CD8-positive, alpha-beta memory T cell (primary cell): Measurements from ENCODE around the gene ENKD1. TPM values are rescaled to one million over a fixed set of nuclear protein-coding genes. Genes with fewer than 3 reads are reported as not detected.
A peak's percentile ranks its signal among the peaks of the same experiment; 100 is the strongest.

ENCODE experiments used
- CTCF ChIA-PET: fragments of 350-600 bp; sonication (Branson Sonifier 250); formaldehyde crosslinking; loops from one replicate; lab custom pipeline; 2021; ENCODE audit warnings: antibody characterized with exemption; lab: Charles Lee
- POLR2A ChIA-PET: fragments of 350-600 bp; sonication (Branson Sonifier 250); formaldehyde crosslinking; loops from one replicate; lab custom pipeline; 2021; ENCODE audit warnings: antibody characterized with exemption; lab: Charles Lee
- DNase-seq, 5 donors: peaks; one replicate each; pipeline versions ENCODE4 v3.0.0 to v3.0.0-alpha.2; 2020 to 2022; ENCODE audit warnings: mixed read lengths in 1 of 5
- H3K27ac ChIP-seq: one replicate; pipeline ENCODE4 v1.7.0; 2013; ENCODE audit warnings: low read depth, mild to moderate bottlenecking, low read length, moderate library complexity
- H3K27me3 ChIP-seq: 2 replicates; pipeline ENCODE4 v1.7.0; 2013; ENCODE audit warnings: low read length, mild to moderate bottlenecking; ENCODE audit not compliant: insufficient read depth, poor library complexity, severe bottlenecking
- H3K36me3 ChIP-seq: 2 replicates; pipeline ENCODE4 v1.7.0; 2013; ENCODE audit warnings: mild to moderate bottlenecking, low read length, moderate library complexity; ENCODE audit not compliant: insufficient read depth
- H3K4me1 ChIP-seq: 2 replicates; pipeline ENCODE4 v1.7.0; 2013; ENCODE audit warnings: mild to moderate bottlenecking, low read length, moderate library complexity; ENCODE audit not compliant: insufficient read depth
- H3K4me3 ChIP-seq: 2 replicates; pipeline ENCODE4 v1.7.0; 2013; ENCODE audit warnings: mild to moderate bottlenecking, low read length
- H3K9me3 ChIP-seq: 2 replicates; pipeline ENCODE4 v1.7.0; 2013; ENCODE audit warnings: mild to moderate bottlenecking, low read length
- H3K27ac Mint-ChIP-seq, 8 donors: one replicate each; pipeline ENCODE4 v1.8.0; 2020 to 2021; ENCODE audit warnings: mixed read lengths in 8 of 8, mild to moderate bottlenecking in 6 of 8, inconsistent platforms in 3 of 8, moderate library complexity in 3 of 8
- H3K27me3 Mint-ChIP-seq, 2 donors: one replicate each; pipeline ENCODE4 v1.8.0; 2020 to 2021; ENCODE audit warnings: mixed read lengths in 2 of 2, mild to moderate bottlenecking in 1 of 2, moderate library complexity in 1 of 2
- H3K36me3 Mint-ChIP-seq, 3 donors: one replicate each; pipeline ENCODE4 v1.8.0; 2020 to 2021; ENCODE audit warnings: mixed read lengths in 3 of 3, inconsistent platforms in 1 of 3, mild to moderate bottlenecking in 1 of 3
- H3K4me1 Mint-ChIP-seq, 3 donors: one replicate each; pipeline ENCODE4 v1.8.0; 2020 to 2021; ENCODE audit warnings: mixed read lengths in 3 of 3, inconsistent platforms in 1 of 3, mild to moderate bottlenecking in 1 of 3
- H3K4me3 Mint-ChIP-seq, 7 donors: one replicate each; pipeline ENCODE4 v1.8.0; 2020 to 2021; ENCODE audit warnings: mixed read lengths in 7 of 7, mild to moderate bottlenecking in 6 of 7, moderate library complexity in 4 of 7, inconsistent platforms in 2 of 7
- H3K9me3 Mint-ChIP-seq, 5 donors: one replicate each; pipeline ENCODE4 v1.8.0; 2020 to 2022; ENCODE audit warnings: mixed read lengths in 5 of 5, mild to moderate bottlenecking in 3 of 5, moderate library complexity in 2 of 5, inconsistent platforms in 1 of 5
- polyA plus RNA-seq: library from polyadenylated mRNA; unstranded; fragments of 300-500 nt; fragmentation: Illumina TruSeq; gene quantifications from one replicate; pipeline ENCODE4 v1.2.3, GENCODE V29; 2021
- total RNA-seq, 2 experiments: library from RNA; stranded (reverse); gene quantifications; one replicate each; pipeline ENCODE4 v1.2.3, GENCODE V29; 2021

The ENKD1 gene
- total and polyA plus RNA-seq, 3 experiments from 2014 or later: 1.7 to 15.6 (median 15.1) TPM

- peak overlapping the region in 3 of 8 donors; percentile 32 to 52 (median 45) for H3K27ac Mint-ChIP-seq
- H3K36me3 Mint-ChIP-seq: peaks cover 0 to 2% (median 0%) of the 10 kb centered on the region in 3 donors
- no peaks in the 10 kb centered on the region for H3K9me3 ChIP-seq
- peak overlapping the region in 1 of 7 donors; percentile 43 for H3K4me3 Mint-ChIP-seq
- no peaks in the 10 kb centered on the region for H3K9me3 Mint-ChIP-seq
- ChIA-PET CTCF (interaction anchor here (0.8 to 2.9 kb wide), 9 partner anchors 8 to 252 kb away, joined by 3 to 15 read pairs (median 6); partner anchors contain the start of gene CARMIL2), POLR2A (no interaction called here)
- H3K27me3 Mint-ChIP-seq: peaks cover 0 to 2% of the 10 kb centered on the region in 2 donors
- no peaks in the 10 kb centered on the region for H3K27me3 ChIP-seq
- H3K4me1 ChIP-seq: peaks cover 6% of the 10 kb centered on the region
- no peak overlapping the region for H3K27ac ChIP-seq
- DNase-seq: no peak
- H3K4me1 Mint-ChIP-seq: peaks cover 4 to 8% (median 7%) of the 10 kb centered on the region in 3 donors
- H3K36me3 ChIP-seq: no peaks in the 10 kb centered on the region
- H3K4me3 ChIP-seq: no peak overlapping the region
These were observed 5.8 kb upstream of the ENKD1 start for GRCh38 chr16:67672306-67672705.

GRCh38 chr16:67669499-67670101 is 3.0 kb upstream of the ENKD1 start:
- Histone ChIP-seq H3K27ac (no peak overlapping the region), H3K4me3 (no peak overlapping the region), H3K27me3 (no peaks in the 10 kb centered on the region), H3K36me3 (no peaks in the 10 kb centered on the region), H3K9me3 (no peaks in the 10 kb centered on the region), H3K4me1 (peaks cover 17% of the 10 kb centered on the region)
- peaks cover 7 to 22% (median 8%) of the 10 kb centered on the region in 3 donors for H3K4me1 Mint-ChIP-seq
- H3K4me3 Mint-ChIP-seq: peak overlapping the region in 2 of 7 donors; percentile 45 to 64
- H3K27ac Mint-ChIP-seq: peak overlapping the region in 1 of 8 donors; percentile 77
- CTCF ChIA-PET: interaction anchor here (1.4 to 7.7 kb wide), 6 partner anchors 10 to 156 kb away, joined by 3 to 95 read pairs (median 14); partner anchors contain the start of genes ACD and CTCF
- H3K9me3 Mint-ChIP-seq: no peaks in the 10 kb centered on the region
- no peaks in the 10 kb centered on the region for H3K27me3 Mint-ChIP-seq
- H3K36me3 Mint-ChIP-seq: no peaks in the 10 kb centered on the region
- POLR2A ChIA-PET: interaction anchor here (2.8 kb wide), 1 partner anchor 107 kb away, joined by 9 read pairs; the partner anchor contains the start of gene CTCF
- DNase-seq: no peak

- Mint-ChIP-seq H3K36me3 (peaks cover 0 to 2% (median 0%) of the 10 kb centered on the region in 3 donors), H3K4me1 (peaks cover 7 to 27% (median 12%) of the 10 kb centered on the region in 3 donors), H3K4me3 (peak overlapping the region in 5 of 7 donors; percentile 9 to 64 (median 29)), H3K27me3 (no peaks in the 10 kb centered on the region), H3K9me3 (no peaks in the 10 kb centered on the region), H3K27ac (peak overlapping the region in 5 of 8 donors; percentile 22 to 88 (median 45))
- POLR2A ChIA-PET: interaction anchor here (2.8 kb wide), 1 partner anchor 106 kb away, joined by 9 read pairs; the partner anchor contains the start of gene CTCF
- no peaks in the 10 kb centered on the region for H3K9me3 ChIP-seq
- no peaks in the 10 kb centered on the region for H3K36me3 ChIP-seq
- CTCF ChIA-PET: interaction anchor here (1.2 to 7.7 kb wide), 10 partner anchors 9 to 155 kb away, joined by 3 to 95 read pairs (median 4); partner anchors contain the start of genes ACD, CARMIL2, CTCF and GFOD2
- DNase-seq: peak in 1 of 5 donors; percentile 17
- H3K4me3 ChIP-seq: no peak overlapping the region
- no peak overlapping the region for H3K27ac ChIP-seq
- H3K4me1 ChIP-seq: peaks cover 17% of the 10 kb centered on the region
- no peaks in the 10 kb centered on the region for H3K27me3 ChIP-seq
These were observed 2.1 kb upstream of the ENKD1 start for GRCh38 chr16:67668495-67669157.

GRCh38 chr16:67667817-67668494 is 1.4 kb upstream of the ENKD1 start:
- H3K4me3 ChIP-seq: no peak overlapping the region
- H3K4me3 Mint-ChIP-seq: peak overlapping the region; percentile 19 to 94 (median 71)
- H3K36me3 Mint-ChIP-seq: peaks cover 0 to 2% (median 0%) of the 10 kb centered on the region in 3 donors

GRCh38 chr16:67667453-67667816 is 885 bp upstream of the ENKD1 start:
- Mint-ChIP-seq H3K9me3 (no peaks in the 10 kb centered on the region), H3K27me3 (no peaks in the 10 kb centered on the region), H3K36me3 (peaks cover 0 to 3% (median 0%) of the 10 kb centered on the region in 3 donors), H3K27ac (peak overlapping the region in 5 of 8 donors; percentile 42 to 91 (median 71)), H3K4me3 (peak overlapping the region in 6 of 7 donors; percentile 71 to 94 (median 79)), H3K4me1 (peaks cover 7 to 27% (median 12%) of the 10 kb centered on the region in 3 donors)
- Histone ChIP-seq H3K27me3 (no peaks in the 10 kb centered on the region), H3K27ac (no peak overlapping the region), H3K4me1 (peaks cover 17% of the 10 kb centered on the region), H3K4me3 (peak overlapping the region; percentile 66), H3K36me3 (no peaks in the 10 kb centered on the region), H3K9me3 (no peaks in the 10 kb centered on the region)
- ChIA-PET POLR2A (interaction anchor here (1.0 to 2.8 kb wide), 2 partner anchors 13 to 105 kb away, joined by 3 to 9 read pairs; partner anchors contain the start of gene CTCF), CTCF (interaction anchor here (0.6 to 7.7 kb wide), 18 partner anchors 9 to 186 kb away, joined by 3 to 95 read pairs (median 4); partner anchors contain the start of genes ATP6V0D1, CARMIL2 and CTCF)
- no peak for DNase-seq

More at GRCh38 chr16:67667817-67668494, 1.4 kb upstream of the ENKD1 start:
- Mint-ChIP-seq H3K27me3 (no peaks in the 10 kb centered on the region), H3K27ac (peak overlapping the region in 5 of 8 donors; percentile 6 to 80 (median 42)), H3K9me3 (no peaks in the 10 kb centered on the region), H3K4me1 (peaks cover 7 to 27% (median 12%) of the 10 kb centered on the region in 3 donors)
- ChIA-PET POLR2A (interaction anchor here (2.8 kb wide), 1 partner anchor 105 kb away, joined by 9 read pairs; the partner anchor contains the start of gene CTCF), CTCF (interaction anchor here (0.6 to 7.7 kb wide), 19 partner anchors 8 to 187 kb away, joined by 3 to 95 read pairs (median 4); partner anchors contain the start of genes ACD, ATP6V0D1, CARMIL2 and CTCF)
- DNase-seq: peak; percentile 48 to 86 (median 74)
- Histone ChIP-seq H3K27me3 (no peaks in the 10 kb centered on the region), H3K9me3 (no peaks in the 10 kb centered on the region), H3K36me3 (no peaks in the 10 kb centered on the region), H3K27ac (no peak overlapping the region), H3K4me1 (peaks cover 17% of the 10 kb centered on the region)

GRCh38 chr16:67666032-67666551 is 458 bp downstream of the ENKD1 start:
- no peaks in the 10 kb centered on the region for H3K9me3 ChIP-seq
- Mint-ChIP-seq H3K4me3 (peak overlapping the region; percentile 48 to 80 (median 65)), H3K36me3 (peaks cover 0 to 3% (median 0%) of the 10 kb centered on the region in 3 donors), H3K27me3 (peaks cover 0 to 1% of the 10 kb centered on the region in 2 donors), H3K9me3 (no peaks in the 10 kb centered on the region), H3K4me1 (peaks cover 11 to 35% (median 15%) of the 10 kb centered on the region in 3 donors), H3K27ac (peak overlapping the region in 4 of 8 donors; percentile 21 to 69 (median 33))
- ChIA-PET CTCF (interaction anchor here (1.0 to 7.7 kb wide), 4 partner anchors 110 to 205 kb away, joined by 3 to 95 read pairs (median 18); no protein-coding TSS in a partner anchor), POLR2A (interaction anchor here (0.6 to 1.0 kb wide), 2 partner anchors 21 to 99 kb away, joined by 3 read pairs; partner anchors contain the start of gene CARMIL2)
- peaks cover 25% of the 10 kb centered on the region for H3K4me1 ChIP-seq
- no peaks in the 10 kb centered on the region for H3K36me3 ChIP-seq
- no peaks in the 10 kb centered on the region for H3K27me3 ChIP-seq
- peak overlapping the region; percentile 43 for H3K27ac ChIP-seq
- peak overlapping the region; percentile 66 for H3K4me3 ChIP-seq
- DNase-seq: no peak
